Endothelial cell of umbilical vein (primary cell): ENCODE measurements around the gene DSCAML1.

ENCODE experiments used
- EZH2 ChIP-seq: IDR thresholded peaks from 2 replicates; pipeline ENCODE4 v1.6.1; 2012; ENCODE audit warnings: borderline replicate concordance, low read depth, mild to moderate bottlenecking, moderate library complexity, low read length, inconsistent platforms; ENCODE audit not compliant: severe bottlenecking
- FOS ChIP-seq: IDR thresholded peaks from 2 replicates; pipeline ENCODE4 v1.6.1; 2011; ENCODE audit warnings: mild to moderate bottlenecking, low read length, moderate library complexity, borderline replicate concordance; ENCODE audit not compliant: insufficient read depth
- POLR2A ChIP-seq: IDR thresholded peaks from 2 replicates; pipeline ENCODE4 v1.6.1; 2012; ENCODE audit warnings: low read depth, mild to moderate bottlenecking, control low read depth, low read length
- POLR2AphosphoS5 ChIP-seq: IDR thresholded peaks from 2 replicates; pipeline ENCODE4 v1.6.1; 2012; ENCODE audit warnings: low read depth, mild to moderate bottlenecking, control low read depth, low read length, moderate library complexity; ENCODE audit not compliant: insufficient read depth
- TF ChIP-seq, protein P1 (sequence below), 2 donors: IDR thresholded peaks; 1 replicate in 1 of 2; 2 replicates in 1 of 2; pipeline ENCODE4 v1.5.1; 2011; ENCODE audit warnings: low read length in 2 of 2, mild to moderate bottlenecking in 2 of 2, moderate library complexity in 2 of 2, control low read depth in 1 of 2, inconsistent platforms in 1 of 2, low read depth in 1 of 2; ENCODE audit not compliant: insufficient read depth in 1 of 2; ENCODE audit errors: extremely low read depth in 1 of 2

DNA sequence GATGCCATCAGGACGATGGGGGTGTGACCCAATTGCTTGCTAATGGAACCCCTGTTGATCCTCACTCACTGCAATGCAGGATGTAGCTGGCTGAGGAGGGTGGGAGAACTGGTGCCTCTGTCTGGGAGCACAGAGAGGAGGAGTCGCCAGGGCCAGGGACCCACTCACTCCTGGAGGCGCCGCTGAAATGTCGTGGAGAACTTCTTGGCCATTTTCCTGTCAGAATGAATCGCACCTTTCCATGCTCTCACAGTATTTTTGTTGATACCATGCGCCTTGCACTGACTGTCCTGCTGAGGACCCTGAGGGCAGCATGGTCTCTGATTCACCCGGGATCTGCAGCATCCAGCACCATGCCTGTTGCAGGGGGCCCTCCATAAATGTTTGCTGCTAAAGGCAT lies 211.4 kb downstream of the DSCAML1 start:
- TF ChIP-seq, protein P1, sequence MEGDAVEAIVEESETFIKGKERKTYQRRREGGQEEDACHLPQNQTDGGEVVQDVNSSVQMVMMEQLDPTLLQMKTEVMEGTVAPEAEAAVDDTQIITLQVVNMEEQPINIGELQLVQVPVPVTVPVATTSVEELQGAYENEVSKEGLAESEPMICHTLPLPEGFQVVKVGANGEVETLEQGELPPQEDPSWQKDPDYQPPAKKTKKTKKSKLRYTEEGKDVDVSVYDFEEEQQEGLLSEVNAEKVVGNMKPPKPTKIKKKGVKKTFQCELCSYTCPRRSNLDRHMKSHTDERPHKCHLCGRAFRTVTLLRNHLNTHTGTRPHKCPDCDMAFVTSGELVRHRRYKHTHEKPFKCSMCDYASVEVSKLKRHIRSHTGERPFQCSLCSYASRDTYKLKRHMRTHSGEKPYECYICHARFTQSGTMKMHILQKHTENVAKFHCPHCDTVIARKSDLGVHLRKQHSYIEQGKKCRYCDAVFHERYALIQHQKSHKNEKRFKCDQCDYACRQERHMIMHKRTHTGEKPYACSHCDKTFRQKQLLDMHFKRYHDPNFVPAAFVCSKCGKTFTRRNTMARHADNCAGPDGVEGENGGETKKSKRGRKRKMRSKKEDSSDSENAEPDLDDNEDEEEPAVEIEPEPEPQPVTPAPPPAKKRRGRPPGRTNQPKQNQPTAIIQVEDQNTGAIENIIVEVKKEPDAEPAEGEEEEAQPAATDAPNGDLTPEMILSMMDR (IDR thresholded peaks at IDR 0.05; ENCODE audit: extremely low read depth in 1 of 2, insufficient read depth in 1 of 2, low read depth in 1 of 2, low read length in 2 of 2) = no peak
- TF ChIP-seq POLR2AphosphoS5 (no peak), POLR2A (no peak), EZH2 (no peak), FOS (no peak)
